ENCODE data around the gene PODNL1.

Gene PODNL1

DNA sequence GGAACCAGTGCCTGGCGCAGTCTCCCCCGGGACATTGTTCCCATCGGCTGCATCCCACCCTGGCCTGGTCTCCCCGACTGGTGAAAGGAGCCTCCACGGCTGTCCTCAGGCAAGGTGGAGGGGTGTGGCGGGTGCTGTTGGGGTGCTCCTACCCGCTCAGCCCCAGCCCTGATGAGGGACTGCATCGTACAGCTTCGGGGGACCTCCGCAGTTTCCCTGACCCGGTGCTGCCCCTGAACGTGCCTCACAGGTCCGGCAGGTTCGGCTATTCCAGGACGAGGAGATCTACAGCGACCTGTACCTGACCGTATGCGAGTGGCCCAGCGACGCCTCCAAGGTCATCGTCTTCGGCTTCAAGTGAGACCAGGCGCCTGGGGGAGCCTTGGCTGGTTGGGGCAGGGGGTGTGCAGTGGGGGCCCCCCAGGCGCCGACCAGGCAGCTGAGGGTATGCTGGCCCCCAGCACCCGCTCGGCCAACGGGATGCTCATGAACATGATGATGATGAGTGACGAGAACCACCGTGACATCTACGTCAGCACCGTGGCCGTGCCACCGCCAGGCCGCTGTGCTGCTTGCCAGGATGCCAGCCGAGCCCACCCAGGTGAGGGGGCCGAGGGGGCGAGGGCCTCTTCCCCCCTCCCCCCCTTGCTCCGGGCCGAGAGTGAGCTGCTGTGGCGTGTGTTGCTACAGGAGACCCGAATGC lies 17.6 kb upstream of the PODNL1 start:
- Histone ChIP-seq H3K27me3 (ENCODE audit: insufficient read depth, low read length) (no peaks in the 10 kb centered on the region), H2AFZ (ENCODE audit: low read length, unreplicated experiment) (no peak overlapping the region), H3K79me2 (ENCODE audit: control insufficient read depth, insufficient read depth, low read length, unreplicated experiment) (peaks cover 19% of the 10 kb centered on the region), H3K4me3 (ENCODE audit: low read depth, low read length) (no peak overlapping the region), H3K36me3 (ENCODE audit: insufficient read depth, low read length) (no peaks in the 10 kb centered on the region), H3K4me1 (ENCODE audit: control insufficient read depth, insufficient read depth, low read length, unreplicated experiment) (no peaks in the 10 kb centered on the region), H3K27ac (ENCODE audit: low read depth, low read length) (no peak overlapping the region)

DNA sequence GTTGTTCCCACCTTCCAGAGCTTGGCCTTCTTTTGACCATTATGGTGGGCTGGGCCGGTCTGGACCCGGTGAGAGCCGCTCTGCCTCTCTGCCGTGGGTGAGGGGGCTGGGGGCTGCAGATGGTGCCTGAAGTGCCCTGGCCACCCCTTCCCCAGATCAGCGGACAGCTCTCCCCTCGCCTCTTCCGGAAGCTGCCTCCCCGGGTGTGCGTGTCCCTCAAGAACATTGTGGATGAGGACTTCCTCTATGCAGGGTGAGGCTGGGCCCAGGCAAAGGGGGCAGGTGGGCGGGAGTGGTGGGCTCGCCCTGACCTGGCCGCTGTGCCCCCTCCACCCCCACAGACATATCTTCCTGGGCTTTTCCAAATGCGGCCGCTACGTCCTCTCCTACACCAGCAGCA lies 16.0 kb upstream of the PODNL1 start:
- Histone ChIP-seq H2AFZ (ENCODE audit: low read length, unreplicated experiment) (no peak overlapping the region), H3K27ac (ENCODE audit: low read depth, low read length) (no peak overlapping the region), H3K36me3 (ENCODE audit: insufficient read depth, low read length) (no peaks in the 10 kb centered on the region)

DNA sequence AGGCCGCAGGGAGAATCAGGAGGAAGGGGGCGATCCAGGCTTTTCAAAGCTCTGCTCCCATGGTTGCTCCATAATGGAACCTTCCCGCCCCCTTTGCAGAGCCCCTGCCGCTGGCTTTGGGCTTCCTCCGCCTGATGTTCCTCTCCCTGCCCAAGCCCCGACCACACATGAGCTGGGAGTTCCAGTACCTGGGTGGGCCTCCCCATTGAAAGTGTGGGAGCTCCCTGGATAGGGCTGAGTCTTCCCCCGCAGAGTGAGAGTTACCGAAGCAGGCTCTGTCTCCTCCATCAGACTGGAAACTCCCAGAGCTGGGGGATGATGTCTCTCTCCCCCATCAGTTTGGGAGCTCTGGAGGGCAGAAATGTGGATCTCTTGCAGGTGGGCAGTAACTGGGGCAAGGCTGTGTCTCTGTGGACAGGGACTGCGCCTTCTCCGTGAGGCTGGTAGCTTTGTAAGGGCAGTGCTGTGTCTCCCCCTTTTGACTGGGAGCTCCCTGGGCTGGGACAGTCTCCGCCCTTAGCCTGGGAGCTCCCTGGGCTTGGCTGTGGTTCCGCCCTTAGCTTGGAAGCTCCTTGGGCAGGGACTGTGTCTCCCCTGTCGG lies 14.8 kb upstream of the PODNL1 start:
- no peaks in the 10 kb centered on the region for H3K36me3 ChIP-seq (ENCODE audit: insufficient read depth, low read length)
- H3K4me3 ChIP-seq (ENCODE audit: low read depth, low read length): peak overlapping the region; percentile 96
- no peak overlapping the region for H2AFZ ChIP-seq (ENCODE audit: low read length, unreplicated experiment)
- H3K27ac ChIP-seq (ENCODE audit: low read depth, low read length): no peak overlapping the region
- peaks cover 19% of the 10 kb centered on the region for H3K79me2 ChIP-seq (ENCODE audit: control insufficient read depth, insufficient read depth, low read length, unreplicated experiment)
- no peaks in the 10 kb centered on the region for H3K4me1 ChIP-seq (ENCODE audit: control insufficient read depth, insufficient read depth, low read length, unreplicated experiment)
- H3K27me3 ChIP-seq (ENCODE audit: insufficient read depth, low read length): no peaks in the 10 kb centered on the region

More for the DNA sequence above, 16.0 kb upstream of the PODNL1 start:
- H3K4me1 ChIP-seq (ENCODE audit: control insufficient read depth, insufficient read depth, low read length, unreplicated experiment): no peaks in the 10 kb centered on the region
- H3K4me3 ChIP-seq (ENCODE audit: low read depth, low read length): no peak overlapping the region
- H3K79me2 ChIP-seq (ENCODE audit: control insufficient read depth, insufficient read depth, low read length, unreplicated experiment): peaks cover 19% of the 10 kb centered on the region
- H3K27me3 ChIP-seq (ENCODE audit: insufficient read depth, low read length): no peaks in the 10 kb centered on the region

DNA sequence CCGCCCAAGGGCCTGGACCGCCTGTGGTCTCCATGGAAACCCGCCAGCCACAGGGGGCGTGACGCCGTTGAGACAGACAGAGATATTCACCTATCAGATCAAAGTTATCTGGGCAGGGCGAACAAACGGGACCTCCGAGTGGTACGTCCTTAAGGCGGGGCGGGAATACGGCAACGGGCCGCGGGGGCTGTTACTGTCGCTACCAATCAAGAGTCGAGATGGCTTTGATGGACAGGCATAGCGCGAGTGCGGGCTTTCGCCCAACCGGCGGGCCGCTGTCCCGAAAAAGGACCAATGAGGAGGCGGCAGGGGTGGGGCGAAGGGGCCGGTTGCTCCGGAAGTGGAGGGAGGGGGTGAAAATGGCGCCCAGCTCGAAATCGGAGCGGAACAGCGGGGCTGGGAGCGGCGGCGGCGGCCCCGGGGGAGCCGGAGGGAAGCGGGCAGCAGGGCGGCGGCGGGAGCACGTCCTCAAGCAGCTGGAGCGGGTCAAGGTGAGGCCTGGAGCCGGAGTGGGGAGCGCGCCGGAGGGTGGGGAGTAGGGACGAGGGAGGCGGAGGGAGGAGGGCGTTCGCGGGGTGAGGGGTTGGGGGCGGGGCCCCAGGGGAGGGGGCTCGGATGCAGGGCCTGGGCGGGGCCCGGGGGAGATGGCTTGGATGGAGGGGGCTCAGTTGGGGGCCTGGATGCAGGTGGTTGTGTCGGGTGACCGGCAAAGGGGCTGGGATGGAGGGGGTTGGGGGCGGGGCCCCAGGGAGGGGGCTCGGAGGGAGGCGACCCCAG lies 14.1 kb upstream of the PODNL1 start, which contains the start of gene DCAF15:
TSS of gene DCAF15 (plus strand) at position 356 of the 777 bp plus-strand sequence. CDS start at position 360, 4 bp downstream.
- H3K27ac ChIP-seq (ENCODE audit: low read depth, low read length): peak within 1 kb of the TSS; percentile 61
- no peaks in the 10 kb centered on the region for H3K4me1 ChIP-seq (ENCODE audit: control insufficient read depth, insufficient read depth, low read length, unreplicated experiment)
- H3K27me3 ChIP-seq (ENCODE audit: insufficient read depth, low read length): no peaks in the 10 kb centered on the region
- H2AFZ ChIP-seq (ENCODE audit: low read length, unreplicated experiment): peak within 1 kb of the TSS; percentile 69
- peak within 1 kb of the TSS; percentile 96 for H3K4me3 ChIP-seq (ENCODE audit: low read depth, low read length)
- no peaks in the 10 kb centered on the region for H3K36me3 ChIP-seq (ENCODE audit: insufficient read depth, low read length)
- H3K79me2 ChIP-seq (ENCODE audit: control insufficient read depth, insufficient read depth, low read length, unreplicated experiment): peaks cover 19% of the 10 kb centered on the region

DNA sequence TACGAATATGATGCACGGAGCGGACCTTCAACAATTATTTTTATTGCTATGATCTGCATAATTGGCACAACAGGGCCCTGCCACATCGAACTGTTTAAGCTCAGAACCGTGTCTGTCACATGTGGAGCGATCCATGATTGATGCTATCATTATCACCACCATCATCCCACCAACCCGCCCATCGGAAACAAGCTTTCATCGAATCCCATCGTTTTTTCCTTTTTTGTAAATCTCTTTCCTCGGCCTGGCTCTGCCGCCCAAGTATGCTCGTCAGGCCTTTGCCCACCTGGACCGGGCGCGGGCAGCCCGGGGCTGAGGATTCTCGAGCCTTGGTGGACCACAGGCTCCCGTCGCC lies 13.6 kb upstream of the PODNL1 start:
- H3K36me3 ChIP-seq (ENCODE audit: insufficient read depth, low read length): no peaks in the 10 kb centered on the region
- peaks cover 19% of the 10 kb centered on the region for H3K79me2 ChIP-seq (ENCODE audit: control insufficient read depth, insufficient read depth, low read length, unreplicated experiment)
- H3K4me3 ChIP-seq (ENCODE audit: low read depth, low read length): peak overlapping the region; percentile 96
- no peaks in the 10 kb centered on the region for H3K27me3 ChIP-seq (ENCODE audit: insufficient read depth, low read length)
- H3K4me1 ChIP-seq (ENCODE audit: control insufficient read depth, insufficient read depth, low read length, unreplicated experiment): no peaks in the 10 kb centered on the region
- H3K27ac ChIP-seq (ENCODE audit: low read depth, low read length): no peak overlapping the region
- H2AFZ ChIP-seq (ENCODE audit: low read length, unreplicated experiment): peak overlapping the region; percentile 69

DNA sequence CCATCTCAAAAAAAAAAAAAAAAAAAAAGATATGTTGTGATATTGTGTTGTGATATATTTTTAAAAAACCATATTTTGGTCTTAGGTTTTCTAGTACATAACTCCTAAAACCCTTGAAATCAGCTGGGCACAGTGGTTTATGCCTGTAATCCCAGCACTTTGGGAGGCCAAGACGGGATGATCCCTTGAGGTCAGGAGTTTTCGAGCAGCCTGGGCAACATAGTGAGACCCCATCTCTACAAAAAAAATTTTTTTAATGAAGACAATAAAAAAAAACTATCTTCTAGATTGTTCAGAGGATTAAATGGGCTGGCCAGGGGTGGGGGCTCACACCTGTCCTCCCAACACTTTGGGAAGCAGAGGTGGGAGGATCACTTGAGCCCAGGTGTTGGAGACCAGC lies 12.8 kb upstream of the PODNL1 start:
- no peaks in the 10 kb centered on the region for H3K4me1 ChIP-seq (ENCODE audit: control insufficient read depth, insufficient read depth, low read length, unreplicated experiment)
- no peaks in the 10 kb centered on the region for H3K36me3 ChIP-seq (ENCODE audit: insufficient read depth, low read length)
- peaks cover 19% of the 10 kb centered on the region for H3K79me2 ChIP-seq (ENCODE audit: control insufficient read depth, insufficient read depth, low read length, unreplicated experiment)
- no peak overlapping the region for H3K4me3 ChIP-seq (ENCODE audit: low read depth, low read length)
- H3K27me3 ChIP-seq (ENCODE audit: insufficient read depth, low read length): no peaks in the 10 kb centered on the region
- no peak overlapping the region for H2AFZ ChIP-seq (ENCODE audit: low read length, unreplicated experiment)
- no peak overlapping the region for H3K27ac ChIP-seq (ENCODE audit: low read depth, low read length)

DNA sequence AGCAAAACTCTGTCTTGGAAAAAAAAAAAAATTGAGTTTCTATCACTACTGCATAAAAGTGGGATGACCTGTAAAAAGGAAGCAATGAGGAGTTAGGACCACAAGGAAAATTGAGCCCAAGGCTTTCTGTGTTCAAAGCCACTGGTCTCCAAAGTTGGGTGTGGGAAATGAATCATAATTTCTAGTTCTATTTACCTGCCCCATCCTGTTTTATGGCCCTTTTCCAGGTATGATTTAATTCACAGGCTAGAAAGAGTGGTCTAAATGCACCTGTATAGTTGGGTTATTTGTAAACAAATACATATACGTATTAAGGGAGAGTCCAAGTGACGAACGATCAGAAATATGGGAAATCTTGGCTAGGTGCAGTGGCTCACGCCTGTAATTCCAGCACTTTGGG lies 8.2 kb upstream of the PODNL1 start:
- Histone ChIP-seq H2AFZ (ENCODE audit: low read length, unreplicated experiment) (no peak overlapping the region), H3K36me3 (ENCODE audit: insufficient read depth, low read length) (no peaks in the 10 kb centered on the region), H3K27me3 (ENCODE audit: insufficient read depth, low read length) (no peaks in the 10 kb centered on the region), H3K27ac (ENCODE audit: low read depth, low read length) (no peak overlapping the region), H3K4me3 (ENCODE audit: low read depth, low read length) (no peak overlapping the region), H3K79me2 (ENCODE audit: control insufficient read depth, insufficient read depth, low read length, unreplicated experiment) (no peaks in the 10 kb centered on the region), H3K4me1 (ENCODE audit: control insufficient read depth, insufficient read depth, low read length, unreplicated experiment) (no peaks in the 10 kb centered on the region)

DNA sequence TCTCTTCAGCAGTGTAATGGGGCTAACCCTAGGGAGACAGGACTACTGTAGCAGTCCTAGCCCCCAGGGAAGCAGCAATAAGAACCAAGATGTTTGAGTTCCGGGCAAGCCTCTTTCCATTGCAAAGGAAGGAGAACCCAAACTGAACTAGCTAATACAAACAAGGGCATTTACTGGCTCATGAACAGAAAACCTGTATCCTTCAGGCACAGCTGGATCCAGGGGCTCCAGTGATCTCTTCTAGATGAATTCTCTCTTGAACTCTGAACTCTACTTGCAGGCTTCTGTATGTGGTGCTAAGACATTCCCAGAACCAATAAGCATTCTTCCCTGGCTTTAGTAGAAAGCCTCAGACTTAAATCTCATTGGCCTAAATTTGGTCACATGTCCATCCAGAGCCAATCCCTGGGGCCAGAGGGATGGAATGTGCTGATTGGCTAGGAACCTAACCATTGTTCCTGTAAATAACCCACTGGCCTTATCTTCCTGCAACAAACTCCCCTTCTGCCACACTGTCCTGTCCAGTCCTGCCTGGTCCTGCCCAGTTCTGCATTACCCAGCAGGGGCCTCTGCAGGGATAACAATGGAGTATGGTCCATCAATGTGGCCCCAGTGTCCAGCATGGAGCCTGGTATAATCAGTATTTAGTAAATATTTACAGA lies 3.9 kb upstream of the PODNL1 start:
- Histone ChIP-seq H3K4me1 (ENCODE audit: control insufficient read depth, insufficient read depth, low read length, unreplicated experiment) (peaks cover 9% of the 10 kb centered on the region), H3K79me2 (ENCODE audit: control insufficient read depth, insufficient read depth, low read length, unreplicated experiment) (no peaks in the 10 kb centered on the region), H3K27me3 (ENCODE audit: insufficient read depth, low read length) (no peaks in the 10 kb centered on the region), H3K4me3 (ENCODE audit: low read depth, low read length) (no peak overlapping the region), H3K36me3 (ENCODE audit: insufficient read depth, low read length) (no peaks in the 10 kb centered on the region), H3K27ac (ENCODE audit: low read depth, low read length) (no peak overlapping the region), H2AFZ (ENCODE audit: low read length, unreplicated experiment) (no peak overlapping the region)

DNA sequence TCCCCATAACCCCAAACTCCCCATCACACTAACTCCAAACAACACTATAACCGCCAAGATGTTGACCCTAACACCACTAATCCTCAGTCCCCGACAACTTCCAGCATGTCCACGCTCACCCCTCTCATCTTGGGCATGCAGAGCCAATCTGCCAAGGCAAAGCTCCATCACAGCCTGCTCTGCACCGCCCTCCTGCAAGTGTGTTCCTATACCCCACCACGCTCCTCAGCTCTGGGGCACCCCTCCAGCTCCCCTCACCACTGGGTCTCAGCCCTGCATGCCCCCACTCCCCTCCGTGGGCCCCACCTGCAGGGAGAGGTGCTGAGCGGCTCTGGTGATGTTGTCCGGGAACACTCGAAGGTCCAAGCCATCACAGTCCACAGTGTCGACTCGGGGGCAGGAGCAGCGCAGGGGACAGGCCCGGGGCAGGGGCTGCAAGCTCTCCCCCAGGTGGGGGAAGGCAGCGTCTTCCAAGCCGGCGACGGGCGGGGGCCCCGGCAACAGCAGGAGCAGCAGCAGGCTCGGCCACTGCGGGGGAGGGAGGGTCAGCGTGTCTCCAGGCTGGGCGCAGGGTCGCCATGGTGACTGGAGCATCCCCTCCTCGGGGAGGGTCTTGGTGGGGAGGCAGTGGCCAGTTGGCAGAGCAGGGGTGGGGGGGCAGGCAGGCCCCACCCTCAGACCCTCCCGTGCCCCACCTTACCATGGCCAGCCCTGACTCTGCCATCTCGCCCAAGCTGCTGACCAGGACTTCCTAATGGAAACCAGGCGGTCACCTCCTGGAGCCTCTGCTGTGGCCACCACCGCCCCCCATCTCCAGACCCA lies 527 bp downstream of the PODNL1 start:
- Histone ChIP-seq H2AFZ (ENCODE audit: low read length, unreplicated experiment) (peak overlapping the region; percentile 38), H3K36me3 (ENCODE audit: insufficient read depth, low read length) (no peaks in the 10 kb centered on the region), H3K27ac (ENCODE audit: low read depth, low read length) (no peak overlapping the region), H3K27me3 (ENCODE audit: insufficient read depth, low read length) (no peaks in the 10 kb centered on the region), H3K79me2 (ENCODE audit: control insufficient read depth, insufficient read depth, low read length, unreplicated experiment) (no peaks in the 10 kb centered on the region), H3K4me1 (ENCODE audit: control insufficient read depth, insufficient read depth, low read length, unreplicated experiment) (peaks cover 9% of the 10 kb centered on the region), H3K4me3 (ENCODE audit: low read depth, low read length) (peak overlapping the region; percentile 72)

All from ACC112 (cell line).